Measurements from ENCODE around the gene KIF21B.

The KIF21B gene

GRCh38 chr1:201013991-201014815 lies 9.3 kb downstream of the KIF21B start:
- TF ChIP-seq CTCF (IDR thresholded peaks at IDR 0.05; ENCODE audit: low read depth, low read length, missing control alignments): no peak
- in situ Hi-C loops (cut with HindIII; ENCODE audit: low sequenced_read_pairs): no loop called here
- H3K4me3 ChIP-seq (ENCODE audit: low read depth, low read length): no peak overlapping the region
- DNase-seq (ENCODE audit: low read depth): no peak

DNA sequence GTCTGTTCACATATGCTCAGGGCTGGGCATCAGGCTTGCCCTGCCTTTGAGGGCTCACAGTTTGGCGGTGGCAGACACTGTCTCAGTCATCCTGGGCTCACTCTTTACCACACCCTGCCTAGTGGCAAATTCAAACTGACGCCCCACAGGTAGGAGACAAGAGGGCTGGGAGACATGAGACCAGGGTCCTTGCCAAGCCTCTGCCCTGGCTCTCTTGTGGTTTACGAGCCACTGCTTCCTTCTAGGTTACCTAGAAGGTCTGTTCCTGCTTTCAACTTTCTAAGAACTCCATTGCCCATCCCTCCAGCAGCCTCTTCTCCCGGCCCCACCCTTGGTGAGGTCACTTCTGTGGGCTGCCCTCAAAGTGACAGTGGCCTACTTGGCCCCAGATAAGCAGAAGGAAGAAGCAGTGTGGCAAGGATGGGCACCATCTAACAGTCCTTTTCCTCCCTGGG lies 10.5 kb downstream of the KIF21B start:
- no peak overlapping the region for H3K4me3 ChIP-seq (ENCODE audit: low read depth, low read length)
- no peak for TF ChIP-seq CTCF (IDR thresholded peaks at IDR 0.05; ENCODE audit: low read depth, low read length, missing control alignments)
- in situ Hi-C loops (cut with HindIII; ENCODE audit: low sequenced_read_pairs): no loop called here
- no peak for DNase-seq (ENCODE audit: low read depth)

DNA sequence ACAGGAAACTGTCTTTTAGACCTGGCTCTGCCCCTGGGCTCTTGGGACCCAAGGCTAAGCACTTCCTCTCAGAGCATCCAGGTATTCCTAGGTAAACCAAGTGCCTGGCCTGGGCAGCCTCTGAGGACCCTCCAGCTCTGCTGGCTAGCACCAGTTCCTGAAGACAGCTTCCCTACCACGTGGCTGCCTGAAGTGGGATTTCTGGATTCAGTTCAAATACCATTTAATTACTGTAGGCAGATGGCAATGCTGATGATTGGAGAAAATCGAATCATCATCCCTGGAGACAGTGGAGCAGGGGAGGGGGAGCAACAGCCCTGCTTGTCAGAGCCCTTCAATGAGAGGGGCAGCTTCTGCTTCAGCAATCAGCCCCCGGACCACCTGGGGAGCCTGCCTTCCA lies 11.9 kb downstream of the KIF21B start:
- in situ Hi-C loops (cut with HindIII; ENCODE audit: low sequenced_read_pairs): no loop called here
- no peak overlapping the region for H3K4me3 ChIP-seq (ENCODE audit: low read depth, low read length)
- TF ChIP-seq CTCF (IDR thresholded peaks at IDR 0.05; ENCODE audit: low read depth, low read length, missing control alignments): no peak
- no peak for DNase-seq (ENCODE audit: low read depth)

- no peak overlapping the region for H3K4me3 ChIP-seq (ENCODE audit: low read depth, low read length)
- TF ChIP-seq CTCF (IDR thresholded peaks at IDR 0.05; ENCODE audit: low read depth, low read length, missing control alignments): no peak
- no peak for DNase-seq (ENCODE audit: low read depth)
- in situ Hi-C loops (cut with HindIII; ENCODE audit: low sequenced_read_pairs): no loop called here
Observed at GRCh38 chr1:201009962-201010645, 13.4 kb downstream of the KIF21B start.

GRCh38 chr1:201008666-201009360 lies 14.7 kb downstream of the KIF21B start:
- no peak overlapping the region for H3K4me3 ChIP-seq (ENCODE audit: low read depth, low read length)
- in situ Hi-C loops (cut with HindIII; ENCODE audit: low sequenced_read_pairs): no loop called here
- DNase-seq (ENCODE audit: low read depth): no peak
- TF ChIP-seq CTCF (IDR thresholded peaks at IDR 0.05; ENCODE audit: low read depth, low read length, missing control alignments): no peak

GRCh38 chr1:201007481-201007880 lies 16.0 kb downstream of the KIF21B start:
- no peak for DNase-seq (ENCODE audit: low read depth)
- H3K4me3 ChIP-seq (ENCODE audit: low read depth, low read length): no peak overlapping the region
- in situ Hi-C loops (cut with HindIII; ENCODE audit: low sequenced_read_pairs): no loop called here
- TF ChIP-seq CTCF (IDR thresholded peaks at IDR 0.05; ENCODE audit: low read depth, low read length, missing control alignments): no peak
